Neural progenitor cell (in vitro differentiated cells): ENCODE data around the gene KDELR1. TPM values are rescaled to one million over a fixed set of nuclear protein-coding genes. Genes with fewer than 3 reads are reported as not detected.

ENCODE experiments used
- DNase-seq: peaks from one replicate; pipeline ENCODE4 v3.0.0-alpha.2; 2016; ENCODE audit warnings: low spot score
- H2AFZ ChIP-seq: fragments of 200-600 bp; sonication (generic); replicated peaks from 2 replicates; pipeline ENCODE4 v1.6.1; 2016; ENCODE audit warnings: antibody characterized with exemption
- H3F3A ChIP-seq: fragments of 200-600 bp; sonication (generic); 2 replicates; pipeline ENCODE4 v1.6.1; 2016; ENCODE audit warnings: antibody characterized with exemption, low read depth
- H3K27ac ChIP-seq: fragments of 200-600 bp; sonication (generic); 2 replicates; pipeline ENCODE4 v1.5.1; 2016; ENCODE audit warnings: mild to moderate bottlenecking
- H3K27me3 ChIP-seq: fragments of 200-600 bp; sonication (generic); 2 replicates; pipeline ENCODE4 v1.6.1; 2016; ENCODE audit warnings: mild to moderate bottlenecking, moderate library complexity
- H3K36me3 ChIP-seq: fragments of 200-600 bp; sonication (generic); 2 replicates; pipeline ENCODE4 v1.5.1; 2016
- H3K4me1 ChIP-seq: fragments of 200-600 bp; sonication (generic); 2 replicates; pipeline ENCODE4 v1.6.1; 2016; ENCODE audit warnings: mixed run types
- H3K4me2 ChIP-seq: fragments of 200-600 bp; sonication (generic); 2 replicates; pipeline ENCODE4 v1.6.1; 2016
- H3K4me3 ChIP-seq: fragments of 200-600 bp; sonication (generic); 2 replicates; pipeline ENCODE4 v1.5.1; 2016
- H3K79me2 ChIP-seq: fragments of 200-600 bp; sonication (generic); 2 replicates; pipeline ENCODE4 v1.6.1; 2016; ENCODE audit warnings: low read depth
- H3K9ac ChIP-seq: fragments of 200-600 bp; sonication (generic); 2 replicates; pipeline ENCODE4 v1.6.1; 2016
- H3K9me3 ChIP-seq: fragments of 200-600 bp; sonication (generic); 2 replicates; pipeline ENCODE4 v1.5.1; 2016; ENCODE audit warnings: low read depth
- H4K20me1 ChIP-seq: fragments of 200-600 bp; sonication (generic); 2 replicates; pipeline ENCODE4 v1.6.1; 2016; ENCODE audit warnings: low read depth
- H3K27ac Mint-ChIP-seq: 3 replicates; pipeline ENCODE4 v1.8.0; 2021; ENCODE audit warnings: mixed read lengths
- H3K27me3 Mint-ChIP-seq: 2 replicates; pipeline ENCODE4 v1.8.0; 2022; ENCODE audit warnings: low read depth, mild to moderate bottlenecking, inconsistent platforms, moderate library complexity, mixed read lengths; ENCODE audit not compliant: insufficient read depth
- H3K36me3 Mint-ChIP-seq: 3 replicates; pipeline ENCODE4 v1.8.0; 2021; ENCODE audit warnings: mixed read lengths
- H3K4me1 Mint-ChIP-seq: 3 replicates; pipeline ENCODE4 v1.8.0; 2021; ENCODE audit warnings: mixed read lengths
- H3K4me3 Mint-ChIP-seq: 3 replicates; pipeline ENCODE4 v1.8.0; 2021; ENCODE audit warnings: mild to moderate bottlenecking, moderate library complexity, mixed read lengths
- H3K9me3 Mint-ChIP-seq: 3 replicates; pipeline ENCODE4 v1.8.0; 2020; ENCODE audit warnings: mixed read lengths
- CTCF ChIP-seq: fragments of 200-600 bp; sonication (generic); IDR thresholded peaks from 2 replicates; pipeline ENCODE4 v1.5.1; 2017; ENCODE audit warnings: antibody characterized with exemption, mild to moderate bottlenecking
- EZH2 ChIP-seq: fragments of 200-600 bp; sonication (generic); IDR thresholded peaks from 2 replicates; pipeline ENCODE4 v1.6.1; 2017; ENCODE audit warnings: antibody characterized with exemption, mild to moderate bottlenecking, moderate library complexity
- EZH2phosphoT487 ChIP-seq: fragments of 200-600 bp; sonication (generic); IDR thresholded peaks from 2 replicates; pipeline ENCODE4 v1.6.1; 2017; ENCODE audit warnings: antibody characterized with exemption
- total RNA-seq: library from RNA; depleted of rRNA; stranded (reverse); fragments of >200 nt; gene quantifications from 2 replicates; pipeline ENCODE4 v1.2.3, GENCODE V29; 2015; ENCODE audit warnings: low replicate concordance

Gene KDELR1
- 106 and 161 TPM in 2 replicates for total RNA-seq

GRCh38 chr19:48391100-48392005, at the start of gene KDELR1:
TSS of gene KDELR1 (minus strand) at chr19:48391551. CDS start at chr19:48391358, 193 bp downstream.
- peaks cover 17% of the 10 kb centered on the region for H3K27me3 Mint-ChIP-seq

DNA sequence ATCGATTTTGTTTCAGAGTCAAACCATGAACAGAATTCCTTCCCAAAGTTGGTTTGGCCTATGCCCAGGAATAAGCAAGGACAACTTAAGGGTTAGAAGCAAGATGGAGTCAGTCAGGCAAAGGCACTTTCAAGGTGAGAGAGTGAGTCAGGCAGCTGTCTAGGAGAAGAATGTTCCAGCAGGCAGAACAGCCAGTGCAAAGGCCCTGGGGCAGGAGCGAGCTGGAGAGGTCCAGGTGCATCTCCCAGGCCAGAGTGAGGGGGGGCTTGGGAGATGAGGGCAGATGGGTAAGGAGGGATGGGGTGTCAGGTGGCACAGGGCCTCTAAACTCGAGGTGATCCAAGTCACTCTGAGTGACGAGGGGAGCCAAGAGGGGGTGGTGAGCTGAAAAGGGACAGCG, 45.2 kb upstream of the KDELR1 start:
- Mint-ChIP-seq H3K27me3 (no peaks in the 10 kb centered on the region), H3K4me1 (peaks cover 3% of the 10 kb centered on the region), H3K4me3 (no peak overlapping the region), H3K36me3 (no peaks in the 10 kb centered on the region), H3K9me3 (no peaks in the 10 kb centered on the region), H3K27ac (no peak overlapping the region)
- no peak for DNase-seq
- Histone ChIP-seq H2AFZ (no peak overlapping the region), H3K4me1 (no peaks in the 10 kb centered on the region), H3K9ac (no peak overlapping the region), H3K27ac (no peak overlapping the region), H3K4me3 (no peak overlapping the region), H3K79me2 (no peaks in the 10 kb centered on the region), H3K27me3 (peaks cover 4% of the 10 kb centered on the region), H3K9me3 (no peaks in the 10 kb centered on the region), H3F3A (no peaks in the 10 kb centered on the region), H3K36me3 (no peaks in the 10 kb centered on the region), H4K20me1 (no peaks in the 10 kb centered on the region), H3K4me2 (no peak overlapping the region)
- TF ChIP-seq EZH2 (no peak), CTCF (no peak), EZH2phosphoT487 (no peak)

More at GRCh38 chr19:48391100-48392005, at the start of gene KDELR1:
- Histone ChIP-seq H3K4me3 (peak within 1 kb of the TSS; percentile 96), H3K9me3 (no peaks in the 10 kb centered on the region), H3K27me3 (peaks cover 43% of the 10 kb centered on the region), H3F3A (peaks cover 12% of the 10 kb centered on the region), H3K36me3 (no peaks in the 10 kb centered on the region), H3K4me1 (peaks cover 18% of the 10 kb centered on the region), H3K27ac (peak within 1 kb of the TSS; percentile 42), H3K79me2 (peaks cover 23% of the 10 kb centered on the region), H3K4me2 (peak within 1 kb of the TSS; percentile 89), H2AFZ (peak within 1 kb of the TSS; percentile 71), H4K20me1 (peaks cover 9% of the 10 kb centered on the region), H3K9ac (peak within 1 kb of the TSS; percentile 93)
- peaks cover 6% of the 10 kb centered on the region for H3K36me3 Mint-ChIP-seq
- peak; percentile 84 for DNase-seq
- peak within 1 kb of the TSS; percentile 92 for H3K4me3 Mint-ChIP-seq
- H3K27ac Mint-ChIP-seq = peak within 1 kb of the TSS; percentile 94
- TF ChIP-seq EZH2 (no peak), CTCF (peak; percentile 80)
- peaks cover 28% of the 10 kb centered on the region for H3K4me1 Mint-ChIP-seq
- H3K9me3 Mint-ChIP-seq = no peaks in the 10 kb centered on the region

DNA sequence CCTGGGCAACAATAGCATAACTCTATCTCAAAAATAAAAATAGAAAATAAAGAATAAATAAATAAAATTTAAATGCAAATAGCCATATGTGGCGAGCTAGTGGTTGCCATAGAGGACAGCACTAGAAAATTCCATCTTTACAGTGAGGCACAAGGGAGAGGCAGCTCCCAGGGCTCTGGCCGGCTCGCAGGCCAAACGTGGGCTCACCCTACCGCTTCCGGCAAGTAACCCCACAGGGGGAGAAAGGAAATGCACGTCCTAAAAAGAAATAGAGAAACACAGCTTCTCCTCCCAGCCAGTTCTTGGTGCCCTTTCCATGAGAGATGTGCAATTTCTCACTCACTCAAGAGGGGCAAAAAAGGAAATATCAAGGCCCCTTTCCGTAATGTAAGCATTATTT, 42.0 kb upstream of the KDELR1 start:
- Mint-ChIP-seq H3K27ac (no peak overlapping the region), H3K36me3 (peaks cover 3% of the 10 kb centered on the region), H3K27me3 (peaks cover 4% of the 10 kb centered on the region), H3K4me3 (no peak overlapping the region), H3K4me1 (peaks cover 3% of the 10 kb centered on the region), H3K9me3 (no peaks in the 10 kb centered on the region)
- no peak for DNase-seq
- no peak overlapping the region for H3K4me2 ChIP-seq
- H3K9ac ChIP-seq = no peak overlapping the region
- H4K20me1 ChIP-seq = no peaks in the 10 kb centered on the region
- no peak overlapping the region for H3K27ac ChIP-seq
- H3K36me3 ChIP-seq = no peaks in the 10 kb centered on the region
- H3K27me3 ChIP-seq = no peaks in the 10 kb centered on the region
- no peaks in the 10 kb centered on the region for H3K79me2 ChIP-seq
- no peaks in the 10 kb centered on the region for H3K4me1 ChIP-seq
- H3K9me3 ChIP-seq = no peaks in the 10 kb centered on the region
- H3K4me3 ChIP-seq = no peak overlapping the region
- no peak for TF ChIP-seq EZH2phosphoT487
- no peak for TF ChIP-seq CTCF
- no peak for TF ChIP-seq EZH2
- no peaks in the 10 kb centered on the region for H3F3A ChIP-seq
- H2AFZ ChIP-seq = no peak overlapping the region
